ENCODE measurements around the gene KIF26A. TPM values are rescaled to one million over a fixed set of nuclear protein-coding genes. Genes with fewer than 3 reads are reported as not detected.
A peak's percentile ranks its signal among the peaks of the same experiment; 100 is the strongest.

The KIF26A gene
- polyA plus RNA-seq, 3 donors from 2014 or later, result not detected

- no peaks in the 10 kb centered on the region for H3K36me3 Mint-ChIP-seq
- no peak for DNase-seq
- H3K9me3 Mint-ChIP-seq, result no peaks in the 10 kb centered on the region
- H3K27ac Mint-ChIP-seq, result no peak overlapping the region
- no peak overlapping the region for H3K4me3 Mint-ChIP-seq
- peaks cover 2 to 8% (median 6%) of the 10 kb centered on the region in 3 donors for H3K27me3 Mint-ChIP-seq (ENCODE audit: low read depth in 3 of 3)
- H3K4me1 Mint-ChIP-seq, result no peaks in the 10 kb centered on the region
These were observed 25.5 kb upstream of the KIF26A start for GRCh38 chr14:104112609-104113571.

GRCh38 chr14:104113631-104114420 lies 24.6 kb upstream of the KIF26A start:
- no peaks in the 10 kb centered on the region for H3K9me3 Mint-ChIP-seq
- H3K4me3 Mint-ChIP-seq, result no peak overlapping the region
- no peak overlapping the region for H3K27ac Mint-ChIP-seq
- no peak for DNase-seq
- H3K4me1 Mint-ChIP-seq, result no peaks in the 10 kb centered on the region
- peaks cover 4 to 9% (median 8%) of the 10 kb centered on the region in 3 donors for H3K27me3 Mint-ChIP-seq (ENCODE audit: low read depth in 3 of 3)
- no peaks in the 10 kb centered on the region for H3K36me3 Mint-ChIP-seq

GRCh38 chr14:104114421-104115130 lies 23.8 kb upstream of the KIF26A start:
- no peak for DNase-seq
- Mint-ChIP-seq H3K4me3 (no peak overlapping the region), H3K27ac (no peak overlapping the region), H3K36me3 (no peaks in the 10 kb centered on the region), H3K4me1 (no peaks in the 10 kb centered on the region), H3K27me3 (ENCODE audit: low read depth in 3 of 3) (peaks cover 4 to 9% (median 8%) of the 10 kb centered on the region in 3 donors), H3K9me3 (no peaks in the 10 kb centered on the region)

- H3K4me1 Mint-ChIP-seq, result no peaks in the 10 kb centered on the region
- H3K9me3 Mint-ChIP-seq, result no peaks in the 10 kb centered on the region
- no peaks in the 10 kb centered on the region for H3K36me3 Mint-ChIP-seq
- peak overlapping the region in 1 of 5 donors; percentile 13 for H3K4me3 Mint-ChIP-seq
- H3K27me3 Mint-ChIP-seq (ENCODE audit: low read depth in 3 of 3), result peaks cover 4 to 10% (median 9%) of the 10 kb centered on the region in 3 donors
- no peak overlapping the region for H3K27ac Mint-ChIP-seq
- DNase-seq, result no peak
These were observed 23.2 kb upstream of the KIF26A start for GRCh38 chr14:104115131-104115600.

- H3K4me1 Mint-ChIP-seq, result no peaks in the 10 kb centered on the region
- peak overlapping the region in 2 of 5 donors; percentile 13 to 14 for H3K4me3 Mint-ChIP-seq
- no peak for DNase-seq
- no peaks in the 10 kb centered on the region for H3K9me3 Mint-ChIP-seq
- peaks cover 4 to 10% (median 9%) of the 10 kb centered on the region in 3 donors for H3K27me3 Mint-ChIP-seq (ENCODE audit: low read depth in 3 of 3)
- no peak overlapping the region for H3K27ac Mint-ChIP-seq
- no peaks in the 10 kb centered on the region for H3K36me3 Mint-ChIP-seq
These were observed 22.6 kb upstream of the KIF26A start for GRCh38 chr14:104115691-104116287.

GRCh38 chr14:104116288-104116755 lies 22.1 kb upstream of the KIF26A start:
- H3K4me3 Mint-ChIP-seq, result peak overlapping the region in 3 of 5 donors; percentile 7 to 44 (median 33)
- H3K27ac Mint-ChIP-seq, result no peak overlapping the region
- no peaks in the 10 kb centered on the region for H3K4me1 Mint-ChIP-seq
- no peaks in the 10 kb centered on the region for H3K36me3 Mint-ChIP-seq
- no peak for DNase-seq
- H3K27me3 Mint-ChIP-seq (ENCODE audit: low read depth in 3 of 3), result peaks cover 6 to 10% (median 8%) of the 10 kb centered on the region in 3 donors
- H3K9me3 Mint-ChIP-seq, result no peaks in the 10 kb centered on the region

- H3K4me3 Mint-ChIP-seq, result no peak overlapping the region
- no peaks in the 10 kb centered on the region for H3K4me1 Mint-ChIP-seq
- H3K27ac Mint-ChIP-seq, result no peak overlapping the region
- DNase-seq, result no peak
- H3K36me3 Mint-ChIP-seq, result no peaks in the 10 kb centered on the region
- no peaks in the 10 kb centered on the region for H3K9me3 Mint-ChIP-seq
- H3K27me3 Mint-ChIP-seq (ENCODE audit: low read depth in 3 of 3), result peaks cover 8 to 10% (median 8%) of the 10 kb centered on the region in 3 donors
These were observed 21.5 kb upstream of the KIF26A start for GRCh38 chr14:104116756-104117340.

- H3K4me1 Mint-ChIP-seq, result no peaks in the 10 kb centered on the region
- H3K9me3 Mint-ChIP-seq, result no peaks in the 10 kb centered on the region
- H3K27me3 Mint-ChIP-seq (ENCODE audit: low read depth in 3 of 3), result peaks cover 8 to 10% (median 8%) of the 10 kb centered on the region in 3 donors
- DNase-seq, result no peak
- no peaks in the 10 kb centered on the region for H3K36me3 Mint-ChIP-seq
- no peak overlapping the region for H3K27ac Mint-ChIP-seq
- peak overlapping the region in 1 of 5 donors; percentile 52 for H3K4me3 Mint-ChIP-seq
These were observed 20.9 kb upstream of the KIF26A start for GRCh38 chr14:104117341-104118005.

- H3K4me3 Mint-ChIP-seq, result peak overlapping the region in 2 of 5 donors; percentile 1 to 40
These were observed 20.2 kb upstream of the KIF26A start for GRCh38 chr14:104118006-104118844.

GRCh38 chr14:104119119-104119487 lies 19.3 kb upstream of the KIF26A start:
- DNase-seq, result no peak
- H3K27me3 Mint-ChIP-seq (ENCODE audit: low read depth in 3 of 3), result peaks cover 6 to 10% (median 9%) of the 10 kb centered on the region in 3 donors
- H3K4me1 Mint-ChIP-seq, result no peaks in the 10 kb centered on the region
- H3K9me3 Mint-ChIP-seq, result peaks cover 0 to 6% (median 5%) of the 10 kb centered on the region in 6 donors
- no peak overlapping the region for H3K4me3 Mint-ChIP-seq
- peaks cover 0 to 4% (median 2%) of the 10 kb centered on the region in 3 donors for H3K36me3 Mint-ChIP-seq
- no peak overlapping the region for H3K27ac Mint-ChIP-seq

More at GRCh38 chr14:104118006-104118844, 20.2 kb upstream of the KIF26A start:
- no peaks in the 10 kb centered on the region for H3K4me1 Mint-ChIP-seq
- no peak overlapping the region for H3K27ac Mint-ChIP-seq
- no peaks in the 10 kb centered on the region for H3K9me3 Mint-ChIP-seq
- peaks cover 6 to 11% (median 10%) of the 10 kb centered on the region in 3 donors for H3K27me3 Mint-ChIP-seq (ENCODE audit: low read depth in 3 of 3)
- DNase-seq, result no peak
- H3K36me3 Mint-ChIP-seq, result no peaks in the 10 kb centered on the region

GRCh38 chr14:104119488-104120251 lies 18.7 kb upstream of the KIF26A start:
- Mint-ChIP-seq H3K27ac (no peak overlapping the region), H3K9me3 (peaks cover 0 to 9% (median 5%) of the 10 kb centered on the region in 6 donors), H3K4me3 (peak overlapping the region in 1 of 5 donors; percentile 30), H3K36me3 (peaks cover 0 to 4% (median 3%) of the 10 kb centered on the region in 3 donors), H3K27me3 (ENCODE audit: low read depth in 3 of 3) (peaks cover 6 to 9% (median 8%) of the 10 kb centered on the region in 3 donors), H3K4me1 (no peaks in the 10 kb centered on the region)
- DNase-seq, result no peak
